OCI-LY1 (cell line): Measurements from ENCODE around the gene C16orf90.

Source experiments
- H2AFZ ChIP-seq: fragments of 200-600 bp; sonication (generic), shearing (Covaris generic); 2 replicates; pipeline ENCODE4 v1.6.0; 2014; ENCODE audit warnings: antibody characterized with exemption, mild to moderate bottlenecking, low read length
- H3F3A ChIP-seq: fragments of 200-600 bp; sonication (generic), shearing (Covaris generic); 2 replicates; pipeline ENCODE4 v1.6.0; 2014; ENCODE audit warnings: mild to moderate bottlenecking, antibody characterized with exemption, low read length, moderate library complexity; ENCODE audit not compliant: insufficient read depth
- H3K27ac ChIP-seq: fragments of 200-600 bp; sonication (generic); 2 replicates; pipeline ENCODE4 v1.5.1; 2014; ENCODE audit warnings: low read length, mixed run types, mild to moderate bottlenecking, low read depth; ENCODE audit not compliant: poor library complexity, severe bottlenecking
- H3K27me3 ChIP-seq: fragments of 200-600 bp; sonication (generic); 2 replicates; pipeline ENCODE4 v1.6.0; 2014; ENCODE audit warnings: antibody characterized with exemption, mild to moderate bottlenecking, low read length, moderate library complexity; ENCODE audit not compliant: insufficient read depth
- H3K36me3 ChIP-seq: fragments of 200-600 bp; sonication (generic); 2 replicates; pipeline ENCODE4 v1.6.1; 2014; ENCODE audit warnings: mild to moderate bottlenecking, antibody characterized with exemption, low read length, moderate library complexity, mixed read lengths; ENCODE audit not compliant: insufficient read depth
- H3K4me1 ChIP-seq: fragments of 200-600 bp; sonication (generic); 2 replicates; pipeline ENCODE4 v1.5.1; 2014; ENCODE audit warnings: mild to moderate bottlenecking, low read length, moderate library complexity; ENCODE audit not compliant: insufficient read depth, severe bottlenecking
- H3K4me2 ChIP-seq: fragments of 200-600 bp; sonication (generic), shearing (Covaris generic); 2 replicates; pipeline ENCODE4 v1.6.1; 2014; ENCODE audit warnings: low read length
- H3K4me3 ChIP-seq: fragments of 200-600 bp; sonication (generic); 2 replicates; pipeline ENCODE4 v1.5.1; 2014; ENCODE audit warnings: low read length, low read depth, mild to moderate bottlenecking, mixed read lengths; ENCODE audit not compliant: poor library complexity, severe bottlenecking
- H3K79me2 ChIP-seq: fragments of 200-600 bp; shearing (Covaris generic); 2 replicates; pipeline ENCODE4 v1.6.1; 2016; ENCODE audit warnings: mixed run types, low read length, mixed read lengths; ENCODE audit not compliant: insufficient read depth
- H3K9ac ChIP-seq: fragments of 200-600 bp; sonication (generic), shearing (Covaris generic); 2 replicates; pipeline ENCODE4 v1.6.1; 2014; ENCODE audit warnings: mild to moderate bottlenecking, low read length, mixed read lengths
- H3K9me2 ChIP-seq: fragments of 200-600 bp; sonication (generic), shearing (Covaris generic); 2 replicates; pipeline ENCODE4 v1.6.1; 2014; ENCODE audit warnings: low read depth, mild to moderate bottlenecking, low read length, mixed read lengths
- H3K9me3 ChIP-seq: fragments of 200-600 bp; shearing (Covaris generic); 2 replicates; pipeline ENCODE4 v1.6.1; 2014; ENCODE audit warnings: low read length, mixed read lengths
- H4K20me1 ChIP-seq: fragments of 200-600 bp; sonication (generic), shearing (Covaris generic); 2 replicates; pipeline ENCODE4 v1.6.0; 2016; ENCODE audit warnings: mild to moderate bottlenecking, low read length; ENCODE audit not compliant: insufficient read depth
- CTCF ChIP-seq: fragments of 200-600 bp; sonication (generic), shearing (Covaris generic); IDR thresholded peaks from 2 replicates; pipeline ENCODE4 v1.5.1; 2017; ENCODE audit warnings: mild to moderate bottlenecking, antibody characterized with exemption, low read length, moderate library complexity, mixed read lengths
- EZH2 ChIP-seq: fragments of 200-600 bp; sonication (generic), shearing (Covaris generic); IDR thresholded peaks from 2 replicates; pipeline ENCODE4 v1.8.0; 2017; ENCODE audit warnings: borderline replicate concordance, mixed run types, mild to moderate bottlenecking, antibody characterized with exemption, low read length, moderate library complexity, mixed read lengths

C16orf90 gene

GRCh38 chr16:3484318-3485096 lies 10.8 kb downstream of the C16orf90 start:
- Histone ChIP-seq H3K4me1 (no peaks in the 10 kb centered on the region), H4K20me1 (no peaks in the 10 kb centered on the region), H3K9me2 (no peaks in the 10 kb centered on the region), H3K9ac (no peak overlapping the region), H3K36me3 (peaks cover 73% of the 10 kb centered on the region), H3K27me3 (no peaks in the 10 kb centered on the region), H3K4me2 (no peak overlapping the region), H3K27ac (no peak overlapping the region), H2AFZ (no peak overlapping the region), H3K9me3 (no peaks in the 10 kb centered on the region), H3F3A (no peaks in the 10 kb centered on the region), H3K79me2 (no peaks in the 10 kb centered on the region), H3K4me3 (no peak overlapping the region)
- TF ChIP-seq EZH2 (no peak), CTCF (no peak)

- Histone ChIP-seq H3K9me2 (no peaks in the 10 kb centered on the region), H3K79me2 (no peaks in the 10 kb centered on the region), H3K4me1 (no peaks in the 10 kb centered on the region), H3K36me3 (peaks cover 72% of the 10 kb centered on the region), H2AFZ (no peak overlapping the region), H3K4me3 (no peak overlapping the region), H3K27me3 (no peaks in the 10 kb centered on the region), H3F3A (no peaks in the 10 kb centered on the region), H4K20me1 (no peaks in the 10 kb centered on the region), H3K27ac (no peak overlapping the region), H3K9me3 (no peaks in the 10 kb centered on the region), H3K4me2 (no peak overlapping the region), H3K9ac (no peak overlapping the region)
- TF ChIP-seq EZH2, result no peak
- no peak for TF ChIP-seq CTCF
These were observed 12.5 kb downstream of the C16orf90 start for GRCh38 chr16:3482659-3483241.

GRCh38 chr16:3481696-3482658 lies 13.3 kb downstream of the C16orf90 start:
- peaks cover 67% of the 10 kb centered on the region for H3K36me3 ChIP-seq

More at GRCh38 chr16:3481696-3482658, 13.3 kb downstream of the C16orf90 start:
- H3K27me3 ChIP-seq, result no peaks in the 10 kb centered on the region
- no peaks in the 10 kb centered on the region for H3K4me1 ChIP-seq
- H3K9me3 ChIP-seq, result no peaks in the 10 kb centered on the region
- H3K9me2 ChIP-seq, result no peaks in the 10 kb centered on the region
- H3K4me2 ChIP-seq, result no peak overlapping the region
- TF ChIP-seq CTCF (no peak), EZH2 (no peak)
- no peaks in the 10 kb centered on the region for H3F3A ChIP-seq
- H3K9ac ChIP-seq, result no peak overlapping the region
- no peaks in the 10 kb centered on the region for H3K79me2 ChIP-seq
- no peak overlapping the region for H2AFZ ChIP-seq
- no peak overlapping the region for H3K4me3 ChIP-seq
- no peaks in the 10 kb centered on the region for H4K20me1 ChIP-seq
- H3K27ac ChIP-seq, result no peak overlapping the region
